Fibroblast of the aortic adventitia (primary cell): ENCODE data around the gene KIF16B. TPM values are rescaled to one million over a fixed set of nuclear protein-coding genes. Genes with fewer than 3 reads are reported as not detected.

Experiments
- DNase-seq: peaks from one replicate; pipeline ENCODE4 v3.0.0-alpha.2; 2010; ENCODE audit warnings: low read depth
- H3K4me3 ChIP-seq: 2 replicates; pipeline ENCODE4 v1.5.1; 2011; ENCODE audit warnings: low read depth, mild to moderate bottlenecking, control low read depth, low read length, moderate library complexity
- CTCF ChIP-seq: IDR thresholded peaks from 2 replicates; pipeline ENCODE4 v1.5.1; 2011; ENCODE audit warnings: mild to moderate bottlenecking, low read length, control low read depth, inconsistent platforms; ENCODE audit not compliant: insufficient read depth
- total RNA-seq: library from RNA; depleted of rRNA; stranded (reverse); fragments of >200 nt; gene quantifications from 2 replicates; pipeline ENCODE4 v1.2.3, GENCODE V29; 2012; ENCODE audit warnings: low replicate concordance

Gene KIF16B
- total RNA-seq, result 14.5 and 17.7 TPM in 2 replicates

GRCh38 chr20:16573001-16573965, at the start of gene KIF16B:
KIF16B (minus strand) TSS chr20:16573448; CDS start chr20:16573275, 173 bp downstream.
- peak; percentile 77 for DNase-seq
- TF ChIP-seq CTCF, result peak; percentile 4
- H3K4me3 ChIP-seq, result peak within 1 kb of the TSS; percentile 76

GRCh38 chr20:16622501-16622900, 49.3 kb upstream of the KIF16B start:
- DNase-seq, result no peak
- no peak overlapping the region for H3K4me3 ChIP-seq
- TF ChIP-seq CTCF, result no peak

GRCh38 chr20:16621435-16622141, 48.3 kb upstream of the KIF16B start:
- TF ChIP-seq CTCF, result no peak
- no peak for DNase-seq

GRCh38 chr20:16620961-16621360, 47.7 kb upstream of the KIF16B start:
- no peak for DNase-seq
- no peak overlapping the region for H3K4me3 ChIP-seq
- no peak for TF ChIP-seq CTCF

More at GRCh38 chr20:16621435-16622141, 48.3 kb upstream of the KIF16B start:
- H3K4me3 ChIP-seq, result no peak overlapping the region

- DNase-seq, result no peak
- TF ChIP-seq CTCF, result no peak
- no peak overlapping the region for H3K4me3 ChIP-seq
These were observed 46.7 kb upstream of the KIF16B start for GRCh38 chr20:16619953-16620352.

- no peak overlapping the region for H3K4me3 ChIP-seq
- DNase-seq, result no peak
- no peak for TF ChIP-seq CTCF
These were observed 43.8 kb upstream of the KIF16B start for GRCh38 chr20:16617056-16617455.
